NOMO-1 treated with DMSO at 0.1 percent for 48 hours (cell line): ENCODE results near the gene PTRH1.
"Not testable (repeated sequence)": the region's sequence is repeated elsewhere in the genome, so short reads cannot be mapped to it uniquely, and the experiment has no call there.

Experiments
- DNase-seq: peaks from one replicate; lab custom pipeline; 2025; ENCODE audit not compliant: unreplicated experiment; lab: John Stamatoyannopoulos, UW

Gene PTRH1

DNA sequence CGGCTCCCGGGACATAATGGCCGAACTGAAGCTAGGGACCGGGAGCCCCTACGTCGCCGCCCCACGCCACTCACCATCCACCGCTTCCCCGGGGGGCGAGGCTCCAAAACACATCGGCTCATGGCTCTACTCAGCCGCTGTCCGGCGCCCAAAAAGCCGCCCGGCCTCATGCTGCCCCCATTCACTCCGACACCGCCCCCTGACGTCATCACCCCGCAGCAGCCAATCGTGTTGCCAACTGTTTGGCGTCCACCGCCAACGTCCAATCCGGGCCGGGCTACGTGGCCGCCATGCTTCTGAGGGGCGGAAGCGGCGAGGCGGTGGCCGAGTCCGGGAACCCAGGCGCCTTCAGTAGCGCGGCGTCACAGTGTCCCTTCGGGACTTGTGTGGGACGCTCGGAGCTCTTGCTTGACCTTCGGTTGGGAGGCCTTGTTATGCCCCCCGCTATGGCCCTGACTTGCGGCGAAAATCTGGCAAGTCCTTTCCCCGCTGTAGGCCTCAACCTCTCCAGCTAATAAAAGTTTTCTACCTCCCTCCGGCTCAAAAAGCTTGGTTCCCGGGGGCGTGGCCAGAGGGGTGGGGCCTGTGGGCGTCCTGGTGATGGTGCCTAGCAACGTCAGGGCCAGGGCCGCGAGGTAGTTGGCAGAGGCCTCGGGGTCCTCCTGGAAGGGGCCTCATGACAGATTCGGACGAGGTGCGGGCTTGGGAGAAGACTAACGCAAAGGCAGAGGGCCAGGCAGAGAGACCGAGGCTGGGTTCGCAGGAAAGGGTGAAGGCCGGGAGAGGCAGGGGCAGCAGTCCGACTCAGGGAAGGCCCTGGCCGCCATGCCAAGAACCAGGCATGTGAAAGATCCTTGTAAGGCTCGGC is at the start of gene PTRH1, which contains the start of gene TTC16:
TSS of gene PTRH1 (minus strand) at position 194 of the 868 bp plus-strand sequence. CDS start at position 170, 24 bp downstream.
TSS of gene TTC16 (plus strand) at position 610 of the 868 bp plus-strand sequence. CDS start at position 677, 67 bp downstream.
- peak; percentile 92 for DNase-seq

GRCh38 chr9:127763918-127764384 is 48.5 kb upstream of the PTRH1 start:
- DNase-seq, result peak; percentile 25

- DNase-seq, result peak; percentile 23
Observed at GRCh38 chr9:127762111-127762676, 46.7 kb upstream of the PTRH1 start.

DNA sequence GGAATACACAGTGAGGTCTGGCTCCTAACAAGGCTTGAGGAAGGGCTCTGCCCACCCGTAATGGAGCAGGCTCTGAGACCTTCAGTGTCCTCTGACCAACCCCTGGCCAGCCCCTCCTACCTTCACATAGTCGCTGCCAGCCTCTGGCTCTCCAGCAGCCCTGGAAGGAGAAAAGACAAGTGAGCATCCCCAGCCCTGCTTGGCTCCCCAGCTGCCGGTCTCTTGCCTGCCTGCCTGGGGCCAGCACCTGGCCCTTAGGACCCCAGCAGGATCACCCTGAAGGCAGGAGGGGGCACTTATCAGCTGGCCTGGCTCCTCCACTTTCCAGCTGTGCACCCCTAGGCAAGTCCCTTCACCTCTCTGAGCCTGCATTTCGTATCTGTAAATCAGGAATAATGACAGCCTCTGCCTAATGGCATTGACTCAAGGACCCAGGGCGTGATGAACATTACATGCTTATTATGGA is 46.1 kb upstream of the PTRH1 start:
- DNase-seq, result no peak

DNA sequence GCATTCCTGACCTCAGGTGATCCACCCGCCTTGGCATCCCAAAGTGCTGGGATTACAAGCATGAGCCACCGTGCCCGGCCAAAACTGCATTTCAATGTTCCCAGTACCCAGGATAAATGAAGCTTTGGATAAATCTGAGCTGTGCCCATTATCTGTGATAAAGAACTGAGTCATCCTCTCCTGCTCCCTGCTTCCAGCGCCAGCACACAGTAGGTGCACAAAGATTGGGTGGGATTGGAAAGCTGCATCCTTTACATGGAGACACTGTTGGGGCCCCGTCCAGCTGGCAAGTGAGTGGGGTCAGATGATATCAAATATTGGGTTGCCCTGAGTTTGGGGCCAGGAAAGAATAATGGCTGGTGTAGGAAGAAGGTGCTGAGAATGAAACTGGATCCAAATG is 45.6 kb upstream of the PTRH1 start:
- DNase-seq, result no peak

GRCh38 chr9:127758843-127759242 is 43.4 kb upstream of the PTRH1 start:
- DNase-seq, result no peak

DNA sequence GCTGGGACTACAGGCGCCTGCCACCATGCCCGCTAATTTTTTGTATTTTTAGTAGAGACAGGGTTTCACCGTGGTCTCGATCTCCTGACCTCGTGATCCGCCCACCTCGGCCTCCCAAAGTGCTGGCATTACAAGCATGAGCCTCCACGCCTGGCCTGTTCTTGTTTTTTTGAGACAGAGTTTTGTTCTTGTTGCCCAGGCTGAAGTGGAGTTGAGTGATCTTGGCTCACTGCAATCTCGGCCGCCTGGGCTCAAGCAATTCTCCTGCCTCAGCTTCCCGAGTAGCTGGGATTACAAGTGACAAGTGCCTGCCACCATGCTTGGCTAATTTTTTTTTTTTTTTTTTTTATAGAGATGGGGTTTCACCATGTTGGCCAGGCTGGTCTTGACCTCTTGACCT is 41.3 kb upstream of the PTRH1 start:
- not testable (repeated sequence) for DNase-seq

- no peak for DNase-seq
Observed at GRCh38 chr9:127756233-127756632, 40.8 kb upstream of the PTRH1 start.

DNA sequence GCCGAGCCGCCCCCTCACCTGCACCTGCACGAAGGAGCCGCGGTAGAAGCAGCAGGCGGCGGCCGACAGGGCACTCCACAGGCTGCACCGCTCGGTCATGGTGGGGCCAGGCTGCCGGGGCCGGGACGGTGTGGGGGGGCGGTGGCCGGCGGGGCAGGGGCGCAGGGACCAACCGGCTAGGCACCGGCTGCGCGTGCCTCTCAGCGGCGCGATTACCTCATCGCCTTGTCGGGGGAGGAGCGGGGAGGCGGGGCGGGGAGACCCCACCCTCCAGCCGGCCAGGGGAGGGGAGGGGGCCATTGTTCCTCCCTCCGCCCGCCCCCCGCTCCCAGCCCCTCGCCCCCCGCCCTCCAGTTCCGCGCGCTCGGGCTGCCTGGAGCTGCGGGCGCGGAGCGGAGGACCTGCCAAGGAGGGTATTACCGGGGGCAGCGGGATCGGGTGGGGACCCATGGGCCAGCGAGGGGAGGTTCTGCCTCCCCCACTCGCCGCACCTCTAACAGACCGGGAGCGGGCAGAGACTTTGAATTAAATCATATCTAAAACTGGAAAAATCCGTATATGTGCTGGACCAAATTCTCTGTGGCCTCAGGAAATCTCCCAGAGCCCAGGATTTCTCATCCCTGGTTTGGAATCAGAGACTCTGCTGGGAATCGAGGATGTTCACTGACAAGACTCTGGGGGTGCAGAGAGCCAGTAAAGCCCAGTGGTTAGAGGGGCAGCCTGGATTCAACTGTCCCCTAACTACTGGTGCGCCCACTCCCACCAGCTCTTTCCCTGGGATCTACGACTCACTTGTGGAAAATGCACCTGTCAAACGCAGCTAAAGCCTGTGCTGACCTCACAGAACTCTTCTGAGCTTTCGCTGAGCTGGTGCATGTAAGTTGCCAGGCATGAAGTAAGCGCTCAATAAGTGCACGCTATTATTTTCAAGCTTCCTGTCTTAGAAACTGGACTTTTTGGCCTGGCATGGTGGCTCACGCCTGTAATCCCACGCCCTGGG is 39.9 kb upstream of the PTRH1 start:
- no peak for DNase-seq

DNA sequence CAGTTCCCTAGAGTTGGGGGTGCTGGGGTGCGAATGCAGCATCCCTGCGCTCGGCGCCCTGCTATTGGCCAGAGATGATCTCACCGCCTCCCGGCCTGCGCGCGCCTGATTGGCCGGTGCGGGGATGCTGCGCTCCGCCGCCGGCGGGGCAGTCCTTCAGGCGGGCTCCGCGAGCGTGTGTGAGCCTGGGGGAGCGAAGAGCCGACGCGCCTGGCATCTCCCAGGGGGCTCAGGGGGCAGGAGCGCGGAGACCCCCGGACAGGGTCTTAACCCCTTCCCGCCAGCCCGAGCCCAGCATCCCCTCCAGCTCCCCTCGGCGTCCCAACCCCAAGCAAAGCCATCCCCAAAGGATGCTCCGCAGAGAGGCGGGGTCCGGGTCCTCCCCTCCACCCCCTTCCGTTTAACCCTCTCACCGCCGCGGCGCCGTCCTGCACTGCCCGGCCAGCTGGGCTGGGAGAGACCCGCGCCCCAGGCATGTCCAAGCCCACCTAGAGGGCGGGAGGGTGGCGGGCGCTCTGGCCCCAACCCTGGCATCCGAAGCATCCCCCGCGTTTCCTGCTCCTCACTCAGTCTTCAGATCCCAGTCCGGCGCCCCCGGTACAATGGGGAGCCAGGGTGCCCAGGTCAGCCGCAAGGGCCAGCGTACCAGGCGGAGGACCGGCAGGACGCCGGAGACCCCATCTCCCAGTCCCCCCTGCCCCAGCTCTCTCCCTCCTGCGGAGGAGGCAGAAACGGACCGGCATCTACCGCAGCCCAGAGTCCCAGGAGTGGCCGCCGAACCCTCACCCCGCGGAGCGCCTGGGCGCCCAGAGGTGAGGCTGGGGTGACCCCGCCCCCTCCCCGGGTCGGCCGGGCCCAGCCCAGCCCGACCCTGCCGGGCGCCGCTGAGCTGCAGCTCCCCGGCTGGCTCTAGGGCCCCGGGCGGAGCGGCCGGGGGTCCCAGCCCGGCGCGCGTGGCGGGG is 38.9 kb upstream of the PTRH1 start:
- no peak for DNase-seq

DNA sequence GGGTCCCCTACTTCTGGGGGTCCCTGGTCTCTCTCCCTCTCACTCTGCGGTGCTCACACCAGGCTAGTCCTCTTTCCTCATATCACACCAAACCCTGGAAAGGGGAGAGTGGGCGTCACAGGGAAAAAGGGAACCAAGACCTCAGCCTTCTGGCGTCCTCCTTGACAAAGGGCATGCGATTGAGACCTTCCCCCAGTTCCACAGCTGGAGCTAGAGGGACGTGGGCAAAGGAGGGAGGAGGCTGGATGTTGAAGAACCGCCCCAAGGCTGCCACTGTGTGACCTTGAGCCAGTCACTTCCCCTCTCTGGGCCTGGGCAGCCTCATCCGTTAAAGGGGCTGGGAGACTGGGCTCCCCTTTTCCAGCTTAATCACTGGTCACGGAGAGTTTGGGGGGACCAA is 38.2 kb upstream of the PTRH1 start:
- no peak for DNase-seq

DNA sequence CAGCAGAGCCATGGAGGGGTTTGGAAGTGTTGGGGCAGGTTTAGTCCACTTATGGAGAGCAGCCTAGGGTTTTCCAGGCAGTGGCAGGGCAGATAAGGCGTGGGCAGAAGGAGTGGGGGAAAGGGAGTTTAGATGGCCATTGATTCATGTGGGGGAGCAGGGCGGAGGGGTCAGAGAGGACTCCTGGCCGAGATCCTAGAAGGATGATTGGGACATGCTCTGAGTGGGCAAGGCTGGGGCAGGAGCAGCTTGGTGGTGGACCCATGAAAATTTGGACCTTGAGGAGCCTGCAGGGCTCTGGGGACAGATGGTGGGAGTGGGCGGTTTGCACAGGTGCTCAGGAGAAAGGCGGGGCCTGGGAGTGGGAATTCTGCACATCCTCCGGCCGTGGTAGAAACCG is 37.7 kb upstream of the PTRH1 start:
- no peak for DNase-seq

- DNase-seq, result no peak
Observed at GRCh38 chr9:127751269-127752054, 36.0 kb upstream of the PTRH1 start.

- no peak for DNase-seq
Observed at GRCh38 chr9:127749090-127749787, 33.8 kb upstream of the PTRH1 start.

- DNase-seq, result no peak
Observed at GRCh38 chr9:127746959-127747569, 31.6 kb upstream of the PTRH1 start.

DNA sequence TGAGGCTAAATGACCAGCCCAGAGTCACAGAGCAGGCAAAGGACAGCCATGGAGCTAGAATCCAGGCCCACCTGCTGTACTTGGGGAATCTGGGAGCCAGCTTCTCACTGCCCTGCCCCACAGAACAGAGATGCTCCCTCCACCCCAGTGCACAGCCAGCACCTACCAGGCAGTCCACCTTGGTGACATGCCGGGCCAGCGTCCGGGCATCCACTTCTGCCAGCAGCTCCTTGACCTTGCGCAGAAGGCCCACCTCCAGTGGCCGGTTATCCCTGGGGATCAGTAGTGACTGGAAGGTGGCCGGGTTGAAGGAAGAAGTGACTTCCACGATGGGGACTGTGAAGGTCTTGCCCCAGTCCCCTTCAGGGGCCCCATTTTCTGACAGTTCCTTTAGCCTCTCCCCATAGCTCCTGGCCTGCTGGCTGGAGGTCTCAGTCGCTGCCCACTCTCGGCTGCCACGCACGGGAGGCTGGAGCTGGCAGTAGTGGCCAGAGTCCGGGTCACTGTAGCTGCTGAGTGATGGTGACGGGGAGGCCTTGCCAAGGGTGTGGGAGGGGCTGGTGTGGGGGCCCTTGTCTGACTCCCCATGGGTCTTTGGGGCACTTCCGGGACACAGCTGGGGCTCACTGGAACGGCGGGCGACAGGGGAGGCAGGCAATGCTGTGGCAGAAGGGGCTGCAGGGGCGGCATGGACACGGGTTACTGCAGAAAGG is 29.1 kb upstream of the PTRH1 start:
- no peak for DNase-seq

- no peak for DNase-seq
Observed at GRCh38 chr9:127742435-127743088, 27.1 kb upstream of the PTRH1 start.
